ENCODE measurements around the gene HCRTR1.

DNA sequence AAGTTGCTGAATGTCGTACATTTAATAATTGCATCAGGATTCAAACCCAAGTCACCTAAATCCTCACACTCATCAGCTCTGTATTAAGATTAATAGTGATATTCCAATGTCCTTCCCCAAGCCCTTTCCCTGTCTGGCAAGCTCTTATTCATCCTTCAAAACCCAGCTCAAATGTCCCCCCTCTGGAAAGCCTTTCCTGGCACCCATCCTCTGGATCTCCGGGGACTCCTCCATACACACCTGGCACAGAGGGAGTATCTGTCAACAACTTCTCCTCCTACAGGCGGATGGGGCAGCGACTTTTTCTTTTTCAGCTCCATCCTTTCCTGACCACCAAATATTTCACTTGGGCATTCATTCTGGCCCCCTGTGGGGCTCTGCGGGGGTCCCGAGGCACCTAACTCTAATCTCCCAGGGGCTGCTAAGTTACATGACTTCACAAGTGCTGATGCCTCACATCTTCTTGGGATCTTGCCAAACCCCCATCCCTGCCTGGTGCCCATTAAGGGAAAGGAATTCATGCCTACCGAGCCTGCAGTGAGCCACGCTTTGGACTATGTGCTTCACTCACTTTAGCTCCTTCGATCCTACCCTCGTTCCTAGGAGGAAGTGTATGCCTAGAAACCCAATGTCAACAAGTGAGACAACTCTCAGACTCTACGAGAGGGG, 25.9 kb upstream of the HCRTR1 start:
- TF ChIP-seq, protein P1, sequence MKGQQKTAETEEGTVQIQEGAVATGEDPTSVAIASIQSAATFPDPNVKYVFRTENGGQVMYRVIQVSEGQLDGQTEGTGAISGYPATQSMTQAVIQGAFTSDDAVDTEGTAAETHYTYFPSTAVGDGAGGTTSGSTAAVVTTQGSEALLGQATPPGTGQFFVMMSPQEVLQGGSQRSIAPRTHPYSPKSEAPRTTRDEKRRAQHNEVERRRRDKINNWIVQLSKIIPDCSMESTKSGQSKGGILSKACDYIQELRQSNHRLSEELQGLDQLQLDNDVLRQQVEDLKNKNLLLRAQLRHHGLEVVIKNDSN (IDR thresholded peaks at IDR 0.05) = no peak
- TF ChIP-seq RAD21 (IDR thresholded peaks at IDR 0.05; ENCODE audit: low read depth) = no peak
- peak; percentile 79; the same call in 1 of the 2 replicates for TF ChIP-seq EP300 (IDR thresholded peaks at IDR 0.05; ENCODE audit: borderline replicate concordance)
- no peak for TF ChIP-seq CREB1 (IDR thresholded peaks at IDR 0.05; ENCODE audit: low read depth)
- TF ChIP-seq, protein P2, sequence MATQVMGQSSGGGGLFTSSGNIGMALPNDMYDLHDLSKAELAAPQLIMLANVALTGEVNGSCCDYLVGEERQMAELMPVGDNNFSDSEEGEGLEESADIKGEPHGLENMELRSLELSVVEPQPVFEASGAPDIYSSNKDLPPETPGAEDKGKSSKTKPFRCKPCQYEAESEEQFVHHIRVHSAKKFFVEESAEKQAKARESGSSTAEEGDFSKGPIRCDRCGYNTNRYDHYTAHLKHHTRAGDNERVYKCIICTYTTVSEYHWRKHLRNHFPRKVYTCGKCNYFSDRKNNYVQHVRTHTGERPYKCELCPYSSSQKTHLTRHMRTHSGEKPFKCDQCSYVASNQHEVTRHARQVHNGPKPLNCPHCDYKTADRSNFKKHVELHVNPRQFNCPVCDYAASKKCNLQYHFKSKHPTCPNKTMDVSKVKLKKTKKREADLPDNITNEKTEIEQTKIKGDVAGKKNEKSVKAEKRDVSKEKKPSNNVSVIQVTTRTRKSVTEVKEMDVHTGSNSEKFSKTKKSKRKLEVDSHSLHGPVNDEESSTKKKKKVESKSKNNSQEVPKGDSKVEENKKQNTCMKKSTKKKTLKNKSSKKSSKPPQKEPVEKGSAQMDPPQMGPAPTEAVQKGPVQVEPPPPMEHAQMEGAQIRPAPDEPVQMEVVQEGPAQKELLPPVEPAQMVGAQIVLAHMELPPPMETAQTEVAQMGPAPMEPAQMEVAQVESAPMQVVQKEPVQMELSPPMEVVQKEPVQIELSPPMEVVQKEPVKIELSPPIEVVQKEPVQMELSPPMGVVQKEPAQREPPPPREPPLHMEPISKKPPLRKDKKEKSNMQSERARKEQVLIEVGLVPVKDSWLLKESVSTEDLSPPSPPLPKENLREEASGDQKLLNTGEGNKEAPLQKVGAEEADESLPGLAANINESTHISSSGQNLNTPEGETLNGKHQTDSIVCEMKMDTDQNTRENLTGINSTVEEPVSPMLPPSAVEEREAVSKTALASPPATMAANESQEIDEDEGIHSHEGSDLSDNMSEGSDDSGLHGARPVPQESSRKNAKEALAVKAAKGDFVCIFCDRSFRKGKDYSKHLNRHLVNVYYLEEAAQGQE (IDR thresholded peaks at IDR 0.05; ENCODE audit: low read depth) = no peak
- TF ChIP-seq CEBPB (IDR thresholded peaks at IDR 0.05) = no peak
- no peak for TF ChIP-seq ZBTB7A (IDR thresholded peaks at IDR 0.05; ENCODE audit: low read depth)
- TF ChIP-seq, protein P3, sequence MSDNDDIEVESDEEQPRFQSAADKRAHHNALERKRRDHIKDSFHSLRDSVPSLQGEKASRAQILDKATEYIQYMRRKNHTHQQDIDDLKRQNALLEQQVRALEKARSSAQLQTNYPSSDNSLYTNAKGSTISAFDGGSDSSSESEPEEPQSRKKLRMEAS (IDR thresholded peaks at IDR 0.05) = peak; percentile 62; the same call in 1 of the 2 replicates
- no peak for TF ChIP-seq TAF1 (IDR thresholded peaks at IDR 0.05; ENCODE audit: low read depth)
- peak; percentile 72 for TF ChIP-seq TEAD4 (IDR thresholded peaks at IDR 0.05)
- peak; percentile 44; the same call in 1 of the 2 replicates for TF ChIP-seq YY1 (IDR thresholded peaks at IDR 0.05; ENCODE audit: low read depth)
